ENCODE data around the gene CNGB1. TPM values are rescaled to one million over a fixed set of nuclear protein-coding genes. Genes with fewer than 3 reads are reported as not detected.
"Not testable (repeated sequence)": the region's sequence is repeated elsewhere in the genome, so short reads cannot be mapped to it uniquely, and the experiment has no call there.

CNGB1 gene
- total RNA-seq, 3 donors from 2014 or later, result not detected

DNA sequence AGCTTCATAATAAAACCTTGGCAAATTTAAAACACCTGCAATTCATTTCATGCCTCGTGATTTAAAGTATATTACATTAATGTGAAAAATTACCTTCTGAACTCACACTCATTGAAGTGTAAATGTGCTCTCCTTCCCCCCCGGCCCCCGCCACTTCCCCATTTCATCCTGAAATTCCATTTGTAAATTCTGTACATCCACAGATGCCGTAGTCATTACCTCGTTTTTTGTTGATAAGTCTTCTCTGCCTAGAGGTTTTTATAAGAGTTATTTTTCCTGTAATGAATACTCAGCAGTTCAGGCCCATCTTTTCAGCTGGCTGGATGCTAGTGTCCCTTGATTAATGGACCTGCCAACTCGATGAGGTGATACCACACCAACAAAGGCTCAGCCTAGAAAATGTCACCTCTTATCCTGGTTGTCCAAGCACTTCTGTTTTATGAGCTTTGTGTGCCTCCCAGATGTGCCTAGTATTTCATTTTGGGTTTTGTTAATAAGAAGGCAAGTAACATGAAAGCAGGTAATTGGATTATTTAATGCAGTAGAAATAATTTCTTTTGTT is 103.8 kb downstream of the CNGB1 start:
- DNase-seq (no peak), ATAC-seq (no peak)
- Mint-ChIP-seq H3K4me3 (no peak overlapping the region), H3K9me3 (no peaks in the 10 kb centered on the region), H3K27me3 (ENCODE audit: low read depth) (peaks cover 23% of the 10 kb centered on the region), H3K36me3 (ENCODE audit: insufficient read depth) (no peaks in the 10 kb centered on the region), H3K4me1 (ENCODE audit: low read depth) (no peaks in the 10 kb centered on the region)

DNA sequence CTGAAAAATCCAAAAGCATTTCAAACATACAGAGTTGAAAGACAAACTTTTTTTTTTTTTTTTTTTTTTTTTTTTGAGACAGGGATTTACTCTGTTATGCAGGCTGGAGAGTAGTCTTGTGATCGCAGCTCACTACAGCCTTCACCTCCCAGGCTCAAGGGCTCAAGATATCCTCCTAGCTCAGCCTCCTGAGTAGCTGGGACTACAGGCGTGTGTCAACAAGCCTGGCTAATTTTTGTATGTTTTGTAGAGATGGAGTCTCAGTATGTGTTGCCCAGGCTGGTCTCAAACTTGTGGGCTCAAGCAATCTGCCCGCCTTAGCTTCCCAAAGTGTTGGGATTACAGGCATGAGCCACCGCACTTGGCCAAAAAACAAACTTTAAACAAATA is 104.4 kb downstream of the CNGB1 start:
- H3K27me3 Mint-ChIP-seq (ENCODE audit: low read depth), result peaks cover 19% of the 10 kb centered on the region
- no peak for ATAC-seq
- no peaks in the 10 kb centered on the region for H3K36me3 Mint-ChIP-seq (ENCODE audit: insufficient read depth)
- no peaks in the 10 kb centered on the region for H3K9me3 Mint-ChIP-seq
- no peak overlapping the region for H3K4me3 Mint-ChIP-seq
- no peak for DNase-seq
- H3K4me1 Mint-ChIP-seq (ENCODE audit: low read depth), result no peaks in the 10 kb centered on the region

DNA sequence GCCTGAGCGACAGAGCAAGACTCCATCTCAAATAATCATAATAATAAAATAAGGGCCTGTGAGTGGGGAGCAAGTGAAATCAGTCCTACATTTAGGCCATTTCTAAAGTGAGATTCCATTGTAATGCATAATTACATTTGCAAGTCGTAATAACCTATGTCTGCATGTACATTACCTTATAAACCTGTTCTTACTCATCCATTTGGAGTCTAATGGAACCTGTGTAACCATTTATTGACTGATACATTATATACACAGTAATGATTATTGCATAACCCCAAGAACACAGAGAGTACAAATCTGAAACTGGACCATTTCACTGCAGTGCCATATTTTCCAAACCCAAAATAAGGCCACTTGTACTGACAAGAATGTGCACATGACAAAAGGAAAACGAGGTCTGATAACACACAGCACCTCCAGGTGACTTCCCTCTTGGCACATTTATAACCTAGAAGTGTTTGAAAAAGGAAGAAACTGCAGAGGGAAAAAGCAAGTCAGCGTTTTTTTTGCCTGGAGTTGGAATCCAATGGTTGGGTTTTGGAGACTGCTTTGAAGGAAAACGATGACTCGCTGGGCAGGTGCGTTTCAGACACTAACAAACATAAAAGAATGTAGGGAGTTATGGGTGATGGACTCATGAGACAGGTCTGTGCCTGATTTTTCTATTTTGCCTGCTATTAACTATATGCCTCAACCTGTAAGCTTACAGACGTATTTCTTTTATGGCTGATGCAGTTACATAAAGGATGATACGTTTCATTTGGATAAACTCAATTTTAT is 105.0 kb downstream of the CNGB1 start:
- H3K27me3 Mint-ChIP-seq (ENCODE audit: low read depth), result peaks cover 23% of the 10 kb centered on the region
- H3K36me3 Mint-ChIP-seq (ENCODE audit: insufficient read depth), result no peaks in the 10 kb centered on the region
- no peaks in the 10 kb centered on the region for H3K9me3 Mint-ChIP-seq
- no peak overlapping the region for H3K4me3 Mint-ChIP-seq
- DNase-seq (no peak), ATAC-seq (no peak)
- no peaks in the 10 kb centered on the region for H3K4me1 Mint-ChIP-seq (ENCODE audit: low read depth)

DNA sequence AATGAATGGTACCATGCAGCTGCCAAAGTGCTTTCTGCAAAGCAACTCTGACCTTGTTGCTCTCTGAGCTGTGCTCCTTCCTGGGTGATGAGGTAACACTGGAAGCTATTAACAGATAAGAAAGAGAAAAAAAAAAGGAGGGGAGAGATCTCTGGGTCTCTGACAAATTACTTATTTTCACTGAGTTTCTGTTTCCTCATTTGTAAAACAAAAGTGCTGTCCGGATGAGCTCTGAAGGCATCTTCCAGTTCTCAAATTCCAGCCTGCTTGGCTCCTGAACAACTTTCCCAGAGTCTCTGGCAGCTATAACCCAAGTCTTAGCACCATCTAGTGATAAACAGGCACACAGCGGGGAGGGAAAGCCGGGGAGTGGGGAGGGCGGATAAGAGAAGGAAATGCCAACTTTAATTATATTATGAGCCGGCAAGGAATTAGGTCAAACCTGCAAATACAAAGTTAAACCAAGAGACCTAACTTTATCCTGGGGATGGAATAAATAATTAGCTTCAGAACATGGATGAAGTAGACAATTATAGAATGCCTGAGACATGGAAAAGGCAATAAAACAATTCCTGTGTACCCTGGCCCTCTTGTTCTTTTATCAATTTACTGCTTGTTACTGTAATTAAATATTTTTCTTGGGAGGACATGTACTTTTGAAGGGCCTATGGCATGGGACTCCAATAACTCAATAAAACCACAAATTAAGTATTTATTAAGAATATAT is 107.3 kb downstream of the CNGB1 start:
- Mint-ChIP-seq H3K27me3 (ENCODE audit: low read depth) (peaks cover 31% of the 10 kb centered on the region), H3K36me3 (ENCODE audit: insufficient read depth) (no peaks in the 10 kb centered on the region), H3K4me1 (ENCODE audit: low read depth) (no peaks in the 10 kb centered on the region), H3K9me3 (no peaks in the 10 kb centered on the region), H3K4me3 (no peak overlapping the region)
- ATAC-seq, result no peak
- DNase-seq, result no peak

DNA sequence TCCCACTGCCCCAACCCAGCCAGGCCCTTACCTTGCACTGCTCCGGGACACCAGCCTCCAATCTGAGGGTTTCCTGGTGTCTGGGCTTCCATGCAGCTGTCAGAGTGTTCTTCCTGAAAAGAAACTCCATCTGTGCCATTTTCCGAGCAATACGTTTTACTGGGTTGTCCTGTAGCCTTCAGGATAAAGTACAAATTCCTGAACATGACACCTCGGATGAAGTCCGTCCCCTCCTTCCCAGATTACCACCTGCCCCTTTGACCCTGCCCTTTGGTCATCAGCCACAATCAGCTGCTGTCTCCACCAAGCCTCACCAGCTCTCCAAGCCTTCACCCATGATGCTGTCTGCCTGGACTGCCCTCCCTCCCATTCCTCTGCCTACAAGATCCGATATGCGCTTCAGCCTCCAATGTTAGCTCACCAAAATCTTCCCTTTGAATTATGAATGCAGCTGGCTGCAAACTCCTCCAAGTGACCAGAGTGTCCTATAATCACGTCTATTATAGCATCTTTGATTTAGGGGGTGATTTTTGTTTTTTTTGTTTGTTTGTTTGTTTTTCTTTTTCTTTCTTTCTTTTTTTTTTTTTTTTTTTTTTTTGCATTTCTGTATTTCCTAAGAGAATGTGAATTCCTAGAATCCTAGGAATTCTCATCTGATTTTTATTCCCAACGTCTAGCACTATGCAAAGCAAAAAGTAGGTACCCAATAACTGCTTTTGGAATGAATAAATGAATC is 108.1 kb downstream of the CNGB1 start:
- no peaks in the 10 kb centered on the region for H3K9me3 Mint-ChIP-seq
- H3K4me3 Mint-ChIP-seq, result no peak overlapping the region
- no peak for DNase-seq
- H3K4me1 Mint-ChIP-seq (ENCODE audit: low read depth), result no peaks in the 10 kb centered on the region
- no peak for ATAC-seq
- H3K36me3 Mint-ChIP-seq (ENCODE audit: insufficient read depth), result no peaks in the 10 kb centered on the region
- H3K27me3 Mint-ChIP-seq (ENCODE audit: low read depth), result peaks cover 34% of the 10 kb centered on the region

DNA sequence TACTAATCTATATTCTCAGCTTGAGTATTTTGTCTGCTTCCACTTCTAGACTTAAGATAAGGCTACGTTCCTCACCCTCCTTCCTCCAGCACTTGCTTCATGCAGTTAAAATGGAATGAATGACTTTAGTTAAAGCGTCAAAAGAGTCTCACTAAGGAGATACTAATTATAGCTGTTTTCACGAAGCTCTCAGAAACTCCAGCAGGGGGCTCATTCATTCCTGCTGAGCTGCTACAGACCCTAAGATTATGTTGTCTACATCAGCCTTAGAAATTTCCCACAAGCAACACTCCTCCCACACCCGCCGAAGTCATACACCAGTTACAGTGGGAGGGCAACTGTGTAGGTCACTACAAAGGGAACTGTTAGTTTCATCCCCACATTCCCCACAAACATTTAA is 111.6 kb downstream of the CNGB1 start:
- Mint-ChIP-seq H3K4me1 (ENCODE audit: low read depth) (no peaks in the 10 kb centered on the region), H3K4me3 (no peak overlapping the region), H3K9me3 (peaks cover 5% of the 10 kb centered on the region), H3K27me3 (ENCODE audit: low read depth) (peaks cover 32% of the 10 kb centered on the region), H3K36me3 (ENCODE audit: insufficient read depth) (no peaks in the 10 kb centered on the region)
- ATAC-seq (no peak), DNase-seq (no peak)

DNA sequence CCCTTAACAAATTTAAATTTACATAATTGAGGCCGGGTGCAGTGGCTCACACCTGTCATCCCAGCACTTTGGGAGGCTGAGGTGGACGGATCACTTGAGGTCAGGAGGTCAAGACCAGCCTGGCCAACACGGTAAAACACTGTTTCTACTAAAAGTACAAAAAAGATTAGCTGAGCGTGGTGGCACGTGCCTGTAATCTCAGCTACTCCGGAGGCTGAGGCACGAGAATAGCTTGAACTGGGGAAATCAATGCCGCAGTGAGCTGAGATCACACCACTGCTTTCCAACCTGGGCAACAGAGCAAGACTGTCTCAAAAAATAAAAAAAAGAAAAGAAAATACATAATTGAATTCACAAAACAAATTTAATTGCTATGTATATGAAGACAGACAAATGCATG is 112.3 kb downstream of the CNGB1 start:
- peaks cover 5% of the 10 kb centered on the region for H3K9me3 Mint-ChIP-seq
- peaks cover 30% of the 10 kb centered on the region for H3K27me3 Mint-ChIP-seq (ENCODE audit: low read depth)
- no peaks in the 10 kb centered on the region for H3K36me3 Mint-ChIP-seq (ENCODE audit: insufficient read depth)
- ATAC-seq (no peak), DNase-seq (no peak)
- no peaks in the 10 kb centered on the region for H3K4me1 Mint-ChIP-seq (ENCODE audit: low read depth)
- no peak overlapping the region for H3K4me3 Mint-ChIP-seq

DNA sequence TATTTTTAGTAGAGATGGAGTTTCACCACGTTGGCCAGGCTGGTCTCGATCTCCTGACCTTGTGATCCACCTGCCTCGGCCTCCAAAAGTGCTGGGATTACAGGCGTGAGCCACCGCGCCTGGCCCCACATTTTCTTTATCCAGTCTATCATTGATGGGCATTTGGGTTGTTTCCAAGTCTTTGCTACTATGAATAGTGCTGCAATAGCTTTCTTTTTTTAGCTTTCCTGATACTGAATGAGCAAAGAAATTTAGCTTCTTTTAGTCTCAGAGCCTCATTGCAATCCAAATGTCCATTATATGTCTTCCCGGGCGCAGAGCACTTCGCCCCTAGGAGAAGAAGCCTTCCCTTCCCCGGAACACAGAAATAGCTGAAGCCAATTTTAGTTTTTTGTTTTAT is 112.9 kb downstream of the CNGB1 start:
- DNase-seq; H3K36me3 Mint-ChIP-seq (ENCODE audit: insufficient read depth); H3K4me1 Mint-ChIP-seq (ENCODE audit: low read depth); H3K4me3 Mint-ChIP-seq; ATAC-seq; H3K9me3 Mint-ChIP-seq: not testable (repeated sequence)
- peaks cover 24% of the 10 kb centered on the region for H3K27me3 Mint-ChIP-seq (ENCODE audit: low read depth)

DNA sequence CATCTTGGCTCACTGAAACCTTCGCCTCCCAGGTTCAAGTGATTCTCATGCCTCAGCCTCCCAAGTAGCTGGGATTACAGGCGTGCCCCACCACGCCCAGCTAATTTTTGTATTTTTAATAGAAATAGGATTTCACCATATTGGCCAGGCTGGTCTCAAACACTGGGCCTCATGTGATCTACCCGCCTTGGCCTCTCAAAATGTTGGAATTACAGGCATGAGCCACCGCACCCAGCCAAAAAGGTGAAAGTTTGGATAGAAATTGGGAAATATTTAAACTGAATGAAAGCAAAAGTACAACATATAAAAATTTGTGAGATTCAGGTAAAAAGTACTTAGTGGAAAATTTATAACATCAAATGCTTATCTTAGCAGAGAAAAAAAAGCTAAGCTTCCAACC is 115.7 kb downstream of the CNGB1 start:
- DNase-seq, result no peak
- Mint-ChIP-seq H3K4me1 (ENCODE audit: low read depth) (no peaks in the 10 kb centered on the region), H3K9me3 (peaks cover 5% of the 10 kb centered on the region), H3K4me3 (no peak overlapping the region), H3K36me3 (ENCODE audit: insufficient read depth) (no peaks in the 10 kb centered on the region), H3K27me3 (ENCODE audit: low read depth) (peaks cover 13% of the 10 kb centered on the region)
- no peak for ATAC-seq

DNA sequence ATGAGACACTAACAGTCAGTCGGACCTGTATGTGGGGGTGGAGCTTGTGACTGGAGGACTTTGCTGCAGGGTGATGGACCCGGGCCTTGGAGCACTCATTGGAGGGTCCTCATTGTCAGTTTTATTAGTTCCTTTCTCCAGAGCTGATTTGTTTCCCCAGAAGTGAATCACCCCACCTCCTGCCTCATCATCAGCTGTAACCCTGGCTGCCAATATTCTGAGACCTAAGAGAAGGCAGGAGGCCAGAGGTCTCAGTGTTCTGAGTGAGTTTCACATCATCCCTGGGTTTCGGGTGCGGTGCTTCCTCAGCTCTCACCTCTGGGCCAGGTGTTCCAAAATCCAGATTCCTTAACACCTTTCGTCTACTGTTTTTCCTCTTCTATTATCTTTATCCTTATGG is 118.7 kb downstream of the CNGB1 start:
- Mint-ChIP-seq H3K27me3 (ENCODE audit: low read depth) (peaks cover 4% of the 10 kb centered on the region), H3K36me3 (ENCODE audit: insufficient read depth) (no peaks in the 10 kb centered on the region), H3K9me3 (peaks cover 5% of the 10 kb centered on the region), H3K4me3 (no peak overlapping the region), H3K4me1 (ENCODE audit: low read depth) (no peaks in the 10 kb centered on the region)
- ATAC-seq, result no peak
- no peak for DNase-seq

DNA sequence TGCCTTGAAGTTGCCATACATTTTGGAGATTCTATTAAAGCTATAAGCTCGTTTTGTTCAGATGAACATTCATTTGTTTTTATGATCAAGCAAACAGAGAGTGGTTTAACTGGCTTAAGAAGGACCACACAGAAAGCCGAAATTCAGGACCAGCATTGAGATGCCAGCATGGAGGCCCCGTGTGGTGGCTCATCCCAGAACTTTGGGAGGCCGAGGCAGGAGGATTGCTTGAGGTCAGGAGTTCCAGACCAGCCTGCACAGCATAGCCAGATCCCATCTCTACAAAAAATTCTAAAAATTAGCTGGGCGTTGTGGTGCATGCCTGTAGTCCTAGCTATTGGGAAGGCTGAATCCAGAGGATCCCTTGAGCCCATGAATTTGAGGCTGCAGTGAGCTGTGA is 122.7 kb downstream of the CNGB1 start:
- no peaks in the 10 kb centered on the region for H3K36me3 Mint-ChIP-seq (ENCODE audit: insufficient read depth)
- peaks cover 3% of the 10 kb centered on the region for H3K27me3 Mint-ChIP-seq (ENCODE audit: low read depth)
- ATAC-seq, result no peak
- no peak for DNase-seq
- H3K4me1 Mint-ChIP-seq (ENCODE audit: low read depth), result no peaks in the 10 kb centered on the region
- H3K4me3 Mint-ChIP-seq, result no peak overlapping the region
- H3K9me3 Mint-ChIP-seq, result no peaks in the 10 kb centered on the region

DNA sequence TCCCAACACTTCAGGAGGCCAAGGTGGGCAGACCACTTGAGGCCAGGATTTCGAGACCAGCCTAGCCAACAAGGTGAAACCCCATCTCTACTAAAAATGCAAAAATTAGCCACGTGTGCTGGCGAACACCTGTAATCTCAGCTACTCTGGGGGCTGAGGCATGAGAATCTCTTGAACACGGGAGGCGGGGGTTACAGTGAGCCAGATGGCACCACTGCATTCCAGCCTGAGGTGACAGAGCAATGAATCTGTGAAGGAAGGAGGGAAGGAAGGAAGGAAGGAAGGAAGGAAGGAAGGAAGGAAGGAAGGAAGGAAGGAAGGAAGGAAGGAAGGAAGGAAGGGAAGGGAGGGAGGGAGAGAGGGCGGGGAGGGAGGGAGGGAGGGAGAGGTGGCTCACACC is 124.0 kb downstream of the CNGB1 start:
- not testable (repeated sequence) for ATAC-seq; H3K4me3 Mint-ChIP-seq; DNase-seq; H3K9me3 Mint-ChIP-seq; H3K4me1 Mint-ChIP-seq (ENCODE audit: low read depth); H3K27me3 Mint-ChIP-seq (ENCODE audit: low read depth); H3K36me3 Mint-ChIP-seq (ENCODE audit: insufficient read depth)

DNA sequence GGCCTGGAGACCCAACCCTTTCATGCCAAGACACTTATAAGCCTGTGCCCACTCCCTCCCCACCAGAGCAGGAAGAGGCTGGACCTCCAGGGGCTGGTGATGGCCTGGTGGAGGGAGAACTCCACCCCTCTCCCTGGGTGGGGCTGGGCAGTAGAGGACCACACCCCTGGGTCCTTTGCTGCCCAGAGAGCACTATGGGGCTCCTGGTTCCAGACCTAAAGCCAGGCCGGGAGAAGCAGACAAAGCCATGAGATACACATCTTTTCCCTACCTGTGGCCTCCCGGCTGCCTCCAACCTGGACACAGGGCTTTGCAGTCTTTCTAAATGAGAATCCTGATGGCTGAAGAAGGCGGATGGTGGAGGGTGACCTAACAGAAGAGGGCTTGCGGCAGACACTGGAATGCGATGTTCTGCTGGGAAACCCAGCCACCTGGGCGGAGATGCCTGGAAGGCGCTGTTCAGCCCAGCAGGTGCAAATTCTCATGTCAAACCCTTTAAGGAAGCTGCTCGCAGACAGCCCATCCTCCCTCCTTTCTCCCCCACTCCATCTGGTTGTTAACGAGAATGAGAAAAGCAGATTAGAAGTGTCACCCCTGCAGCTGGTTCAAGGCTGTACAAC is 124.7 kb downstream of the CNGB1 start:
- no peak overlapping the region for H3K4me3 Mint-ChIP-seq
- no peaks in the 10 kb centered on the region for H3K27me3 Mint-ChIP-seq (ENCODE audit: low read depth)
- ATAC-seq (no peak), DNase-seq (no peak)
- H3K4me1 Mint-ChIP-seq (ENCODE audit: low read depth), result no peaks in the 10 kb centered on the region
- no peaks in the 10 kb centered on the region for H3K36me3 Mint-ChIP-seq (ENCODE audit: insufficient read depth)
- no peaks in the 10 kb centered on the region for H3K9me3 Mint-ChIP-seq

DNA sequence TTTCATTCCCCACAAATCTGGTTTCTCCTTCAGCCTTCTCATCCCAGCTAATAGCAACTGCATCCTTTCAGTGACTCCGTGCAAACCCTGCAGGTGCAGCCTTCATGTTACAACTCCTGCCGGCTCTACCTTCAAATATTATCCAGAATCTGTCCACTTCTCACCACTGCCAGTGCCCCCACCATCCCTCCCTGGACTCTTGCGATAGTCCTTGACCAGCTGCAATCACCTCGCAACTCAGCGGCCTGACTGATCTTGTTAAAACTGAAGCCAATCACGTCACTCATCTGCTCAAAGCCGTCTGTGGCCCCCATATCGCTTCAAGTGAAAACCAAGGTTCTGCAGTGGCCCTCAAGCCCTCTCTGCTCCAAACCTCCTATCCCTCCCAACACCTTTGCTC is 125.8 kb downstream of the CNGB1 start:
- no peak for ATAC-seq
- Mint-ChIP-seq H3K4me1 (ENCODE audit: low read depth) (no peaks in the 10 kb centered on the region), H3K4me3 (no peak overlapping the region), H3K36me3 (ENCODE audit: insufficient read depth) (no peaks in the 10 kb centered on the region), H3K27me3 (ENCODE audit: low read depth) (no peaks in the 10 kb centered on the region), H3K9me3 (no peaks in the 10 kb centered on the region)
- no peak for DNase-seq
